Measurements from ENCODE around the gene METTL3.

The METTL3 gene

DNA sequence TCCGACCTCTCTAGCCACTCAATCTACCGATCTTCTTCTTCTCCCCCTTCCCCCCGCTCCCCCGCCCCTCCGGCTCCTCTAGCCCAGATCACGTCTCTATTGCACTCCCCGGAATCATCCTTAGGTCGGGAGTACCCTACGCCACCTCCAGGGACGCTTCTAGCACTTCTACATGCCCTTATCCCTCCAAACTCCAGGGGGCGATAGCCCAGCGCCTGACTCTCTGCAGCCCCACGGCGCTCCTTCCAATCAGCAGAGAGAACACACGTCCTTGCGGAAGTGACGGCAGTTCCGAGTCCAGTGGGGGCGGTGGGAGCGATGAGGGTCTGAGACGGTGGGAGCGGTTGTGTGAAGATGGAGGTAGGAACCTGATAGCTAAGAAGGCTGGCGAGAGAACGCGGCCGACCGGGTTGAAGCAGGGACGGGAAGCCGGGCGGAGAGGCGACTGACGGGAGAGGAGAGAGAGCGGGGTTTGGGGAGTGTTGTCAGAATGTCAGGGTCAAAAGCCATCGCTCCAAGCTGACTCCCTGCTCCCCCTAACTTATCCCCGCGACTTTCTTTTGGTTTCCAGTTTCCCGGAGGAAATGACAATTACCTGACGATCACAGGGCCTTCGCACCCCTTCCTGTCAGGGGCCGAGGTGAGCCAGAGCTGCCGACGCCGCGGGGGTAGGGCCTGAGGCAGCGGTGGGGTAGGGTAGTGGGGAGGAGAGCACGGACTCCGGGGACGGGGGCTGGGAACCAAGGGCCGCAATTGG is 34.0 kb downstream of the METTL3 start, which contains the start of the genes RAB2B and TOX4:
TSS of gene RAB2B (minus strand) at position 35 of the 757 bp plus-strand sequence. CDS start 87 bp downstream, outside the sequence.
TSS of gene TOX4 (plus strand) at position 271 of the 757 bp plus-strand sequence. CDS start at position 355, 84 bp downstream.
- Histone ChIP-seq H3K36me3 (replicated peaks) (peaks cover 10% of the 10 kb centered on the region), H3K27me3 (replicated peaks) (no peaks in the 10 kb centered on the region), H3K4me3 (ENCODE audit: low read depth, low read length) (peak within 1 kb of the TSS; percentile 96), H3K27ac (peak within 1 kb of the TSS; percentile 94)
- TF ChIP-seq, protein P1, sequence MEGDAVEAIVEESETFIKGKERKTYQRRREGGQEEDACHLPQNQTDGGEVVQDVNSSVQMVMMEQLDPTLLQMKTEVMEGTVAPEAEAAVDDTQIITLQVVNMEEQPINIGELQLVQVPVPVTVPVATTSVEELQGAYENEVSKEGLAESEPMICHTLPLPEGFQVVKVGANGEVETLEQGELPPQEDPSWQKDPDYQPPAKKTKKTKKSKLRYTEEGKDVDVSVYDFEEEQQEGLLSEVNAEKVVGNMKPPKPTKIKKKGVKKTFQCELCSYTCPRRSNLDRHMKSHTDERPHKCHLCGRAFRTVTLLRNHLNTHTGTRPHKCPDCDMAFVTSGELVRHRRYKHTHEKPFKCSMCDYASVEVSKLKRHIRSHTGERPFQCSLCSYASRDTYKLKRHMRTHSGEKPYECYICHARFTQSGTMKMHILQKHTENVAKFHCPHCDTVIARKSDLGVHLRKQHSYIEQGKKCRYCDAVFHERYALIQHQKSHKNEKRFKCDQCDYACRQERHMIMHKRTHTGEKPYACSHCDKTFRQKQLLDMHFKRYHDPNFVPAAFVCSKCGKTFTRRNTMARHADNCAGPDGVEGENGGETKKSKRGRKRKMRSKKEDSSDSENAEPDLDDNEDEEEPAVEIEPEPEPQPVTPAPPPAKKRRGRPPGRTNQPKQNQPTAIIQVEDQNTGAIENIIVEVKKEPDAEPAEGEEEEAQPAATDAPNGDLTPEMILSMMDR (IDR thresholded peaks at IDR 0.05; ENCODE audit: low read depth, low read length, missing control alignments), result peak; percentile 99
- DNase-seq, result peak; percentile 98
- in situ Hi-C loops (cut with HindIII; ENCODE audit: low pct_ligation_motif_present, low sequenced_read_pairs), result no loop called here

DNA sequence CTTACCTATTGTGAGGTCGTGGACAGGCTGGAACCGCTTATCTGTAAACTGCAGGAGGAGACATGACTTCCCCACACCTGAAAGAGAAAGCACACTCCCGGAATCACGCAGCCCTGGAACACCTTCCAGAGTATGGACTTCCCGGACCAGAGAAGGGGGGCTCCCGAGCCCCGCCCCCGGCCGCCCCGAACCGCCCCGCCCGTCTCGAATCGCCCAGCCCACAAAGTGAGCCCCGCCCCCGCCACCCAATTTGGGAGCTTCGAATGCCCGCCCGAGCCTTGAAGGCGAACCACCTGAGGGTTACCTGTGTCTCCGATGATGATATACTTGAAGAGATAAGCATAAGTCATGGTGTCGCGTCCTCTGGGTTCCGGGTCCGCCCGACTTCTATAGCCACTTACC is 34.6 kb downstream of the METTL3 start:
- peak overlapping the region; percentile 96 for H3K4me3 ChIP-seq (ENCODE audit: low read depth, low read length)
- in situ Hi-C loops (cut with HindIII; ENCODE audit: low pct_ligation_motif_present, low sequenced_read_pairs), result no loop called here
- H3K27ac ChIP-seq, result peak overlapping the region; percentile 43
- peaks cover 10% of the 10 kb centered on the region for H3K36me3 ChIP-seq (replicated peaks)
- DNase-seq, result no peak
- no peaks in the 10 kb centered on the region for H3K27me3 ChIP-seq (replicated peaks)
- TF ChIP-seq, protein P1 (IDR thresholded peaks at IDR 0.05; ENCODE audit: low read depth, low read length, missing control alignments), result no peak

DNA sequence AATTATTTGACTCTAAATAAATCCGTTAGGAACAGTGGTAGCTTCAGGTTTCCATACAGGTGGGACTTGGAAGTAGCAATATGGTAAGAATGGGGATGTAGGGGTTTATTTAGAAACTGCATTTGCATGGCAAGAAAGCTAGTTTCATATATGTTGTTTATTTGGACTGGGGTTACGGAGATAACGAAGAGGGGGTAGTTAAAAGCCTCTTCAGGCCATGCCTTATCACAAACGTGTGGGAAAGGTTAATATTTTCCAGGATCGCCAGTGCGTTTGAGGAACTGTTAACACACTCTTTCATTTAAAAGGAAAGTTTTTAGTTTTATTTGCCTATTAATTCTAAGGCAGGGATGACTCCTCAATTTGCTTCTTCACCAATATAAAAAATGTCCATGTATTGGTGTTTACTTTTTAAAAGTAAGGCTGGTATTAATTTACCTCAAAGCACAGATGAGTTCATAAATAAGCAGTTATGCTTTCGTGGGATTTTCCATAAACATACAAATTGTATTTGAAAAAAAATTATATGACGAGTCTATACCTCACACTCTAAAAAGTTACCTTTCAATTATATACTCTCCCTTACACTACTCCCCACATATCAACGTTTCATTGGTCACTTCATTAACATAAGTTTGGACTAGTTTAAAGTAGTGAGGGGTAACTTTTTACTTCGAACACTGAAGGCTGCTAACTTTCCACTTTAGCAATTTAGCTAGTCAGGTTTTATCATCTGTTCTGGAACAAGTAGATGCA is 35.2 kb downstream of the METTL3 start:
- no peak for DNase-seq
- Histone ChIP-seq H3K4me3 (ENCODE audit: low read depth, low read length) (peak overlapping the region; percentile 96), H3K27ac (peak overlapping the region; percentile 43), H3K36me3 (replicated peaks) (peaks cover 7% of the 10 kb centered on the region), H3K27me3 (replicated peaks) (no peaks in the 10 kb centered on the region)
- in situ Hi-C loops (cut with HindIII; ENCODE audit: low pct_ligation_motif_present, low sequenced_read_pairs), result no loop called here
- TF ChIP-seq, protein P1 (IDR thresholded peaks at IDR 0.05; ENCODE audit: low read depth, low read length, missing control alignments), result no peak

DNA sequence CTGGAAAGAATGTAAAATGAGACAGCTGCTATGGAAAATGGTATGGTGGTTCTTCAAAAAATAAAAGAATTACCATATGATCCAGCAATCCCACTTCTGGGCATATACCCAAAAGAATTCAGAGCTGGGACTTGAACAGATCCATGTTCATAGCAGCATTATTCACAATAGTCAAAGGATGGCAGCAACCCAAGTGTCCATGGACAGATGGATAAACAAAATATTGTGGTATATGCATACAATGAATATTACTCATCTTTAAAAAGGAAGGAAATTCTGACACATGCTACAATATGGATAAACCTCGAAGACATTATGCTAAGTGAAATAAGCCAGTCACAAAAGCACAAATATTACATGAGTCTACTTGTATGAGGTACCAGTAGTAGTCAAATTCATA is 43.5 kb downstream of the METTL3 start:
- Histone ChIP-seq H3K36me3 (replicated peaks) (peaks cover 8% of the 10 kb centered on the region), H3K4me3 (ENCODE audit: low read depth, low read length) (no peak overlapping the region), H3K27ac (peak overlapping the region; percentile 46), H3K27me3 (replicated peaks) (no peaks in the 10 kb centered on the region)
- peak; percentile 94 for DNase-seq
- in situ Hi-C loops (cut with HindIII; ENCODE audit: low pct_ligation_motif_present, low sequenced_read_pairs), result no loop called here
- TF ChIP-seq, protein P1 (IDR thresholded peaks at IDR 0.05; ENCODE audit: low read depth, low read length, missing control alignments), result no peak

DNA sequence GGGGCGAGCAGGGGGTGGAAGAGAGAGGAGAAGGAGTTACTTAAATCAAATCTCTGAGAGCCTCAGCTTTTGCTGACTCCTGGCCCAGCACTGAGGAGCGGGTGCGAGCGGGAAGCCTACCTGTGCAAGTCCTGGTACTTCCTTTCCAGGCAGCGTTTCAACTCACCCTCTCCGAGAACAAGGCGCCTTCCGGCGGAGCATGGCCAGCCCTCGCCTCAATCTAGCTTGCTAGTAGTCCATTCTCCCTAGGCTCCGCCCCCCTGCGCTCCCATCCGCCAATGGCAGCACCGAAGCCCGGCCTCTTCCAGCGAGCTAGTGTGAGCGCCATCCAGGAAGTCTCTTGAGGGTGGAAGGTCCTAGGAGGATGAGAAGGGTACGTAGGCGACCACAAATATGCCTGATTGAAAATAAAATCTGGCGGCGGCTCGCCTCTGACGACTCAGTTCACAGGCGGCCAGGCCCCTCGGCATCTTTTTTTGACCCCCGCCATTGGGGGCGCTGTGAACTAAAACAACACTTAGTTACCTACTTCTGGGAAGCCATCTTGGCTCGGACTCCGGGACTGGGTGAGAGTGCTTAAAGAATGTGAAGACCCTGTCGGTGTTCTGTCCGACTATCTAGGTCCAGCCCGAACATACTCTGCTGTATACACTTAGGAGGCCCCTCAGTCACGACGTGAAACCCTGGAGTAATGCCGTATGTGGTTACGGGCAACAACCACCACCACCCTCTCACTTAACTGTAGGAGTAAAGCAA is 55.0 kb downstream of the METTL3 start, which contains the start of gene CHD8:
TSS of gene CHD8 (minus strand) at position 212 of the 756 bp plus-strand sequence. CDS start 24,480 bp downstream, outside the sequence.
- Histone ChIP-seq H3K36me3 (replicated peaks) (peaks cover 6% of the 10 kb centered on the region), H3K4me3 (ENCODE audit: low read depth, low read length) (peak within 1 kb of the TSS; percentile 95), H3K27me3 (replicated peaks) (no peaks in the 10 kb centered on the region), H3K27ac (peak within 1 kb of the TSS; percentile 77)
- peak; percentile 99 for DNase-seq
- TF ChIP-seq, protein P1 (IDR thresholded peaks at IDR 0.05; ENCODE audit: low read depth, low read length, missing control alignments), result peak; percentile 76
- in situ Hi-C loops (cut with HindIII; ENCODE audit: low pct_ligation_motif_present, low sequenced_read_pairs), result no loop called here
